HG02588 (cell line): ENCODE results near the gene ZFP14.
"Not testable (repeated sequence)": the region's sequence is repeated elsewhere in the genome, so short reads cannot be mapped to it uniquely, and the experiment has no call there.

Experiments used
- ATAC-seq: cut with Tn5 transposase; IDR thresholded peaks from one replicate; pipeline ENCODE4 v1.9.1; 2021; ENCODE audit warnings: mild to moderate bottlenecking, moderate library complexity; ENCODE audit not compliant: unreplicated experiment

The ZFP14 gene

GRCh38 chr19:36331353-36332228, 47.4 kb downstream of the ZFP14 start:
- peak; percentile 45 for ATAC-seq

DNA sequence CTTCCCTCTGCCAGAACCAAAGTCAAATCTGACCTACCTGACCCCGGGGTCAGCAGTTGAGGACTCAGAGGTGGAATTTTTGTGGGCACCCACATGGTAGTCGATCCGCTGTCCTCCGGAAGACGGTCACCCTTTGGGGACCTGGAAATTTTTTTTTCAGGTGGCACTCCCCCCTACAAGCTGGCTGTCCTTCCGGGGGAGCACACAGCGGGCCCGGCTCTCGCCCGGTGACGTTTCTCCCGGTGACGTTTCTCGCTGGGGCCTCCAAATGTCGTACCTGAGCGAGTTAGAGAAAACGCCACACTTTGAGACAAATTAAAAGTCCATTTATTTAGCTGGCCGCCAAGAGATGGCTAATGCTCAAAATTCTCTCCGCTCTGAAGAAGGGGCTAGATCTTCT, 48.8 kb downstream of the ZFP14 start:
- no peak for ATAC-seq

DNA sequence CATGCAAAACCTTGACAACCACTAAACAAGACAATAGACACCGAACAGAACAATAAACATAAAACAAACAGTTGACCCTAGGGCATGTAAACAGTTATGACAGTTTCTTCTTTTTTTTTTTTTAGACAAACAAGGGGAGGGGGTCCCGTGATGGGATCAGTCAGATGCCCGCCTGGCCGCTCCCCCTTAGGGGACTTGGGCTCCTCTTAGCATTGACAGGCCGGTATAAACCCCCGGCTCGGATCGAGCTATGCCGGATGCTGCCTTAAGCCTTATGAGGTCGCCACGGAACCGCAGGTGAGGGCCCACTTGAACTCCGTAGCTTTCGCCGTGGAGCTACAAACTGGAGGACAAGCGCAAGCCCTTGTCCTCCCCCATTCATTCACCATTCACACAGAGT, 49.5 kb downstream of the ZFP14 start:
- ATAC-seq = not testable (repeated sequence)

- not testable (repeated sequence) for ATAC-seq
These were observed 52.4 kb downstream of the ZFP14 start for GRCh38 chr19:36326649-36327048.

DNA sequence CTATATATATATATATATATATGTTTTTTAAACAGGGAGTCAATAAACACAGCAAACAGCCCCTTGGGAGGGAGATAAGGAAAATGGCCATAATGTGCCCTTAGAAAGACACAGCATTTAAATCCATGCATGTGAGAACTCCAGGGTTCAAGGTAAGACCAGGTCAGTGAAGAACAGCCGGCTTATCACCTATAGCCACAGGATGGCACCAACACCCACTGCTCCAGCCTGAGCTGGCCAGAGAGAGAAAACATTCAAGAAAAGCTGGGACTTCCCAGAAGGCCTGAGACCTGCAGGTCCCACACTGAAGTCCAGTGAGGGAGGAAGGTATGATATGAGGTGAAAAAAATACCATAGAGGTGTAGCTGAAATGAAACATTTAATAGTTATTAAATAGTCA, 63.8 kb downstream of the ZFP14 start:
- ATAC-seq = not testable (repeated sequence)

- not testable (repeated sequence) for ATAC-seq
These were observed 64.9 kb downstream of the ZFP14 start for GRCh38 chr19:36314053-36314452.

DNA sequence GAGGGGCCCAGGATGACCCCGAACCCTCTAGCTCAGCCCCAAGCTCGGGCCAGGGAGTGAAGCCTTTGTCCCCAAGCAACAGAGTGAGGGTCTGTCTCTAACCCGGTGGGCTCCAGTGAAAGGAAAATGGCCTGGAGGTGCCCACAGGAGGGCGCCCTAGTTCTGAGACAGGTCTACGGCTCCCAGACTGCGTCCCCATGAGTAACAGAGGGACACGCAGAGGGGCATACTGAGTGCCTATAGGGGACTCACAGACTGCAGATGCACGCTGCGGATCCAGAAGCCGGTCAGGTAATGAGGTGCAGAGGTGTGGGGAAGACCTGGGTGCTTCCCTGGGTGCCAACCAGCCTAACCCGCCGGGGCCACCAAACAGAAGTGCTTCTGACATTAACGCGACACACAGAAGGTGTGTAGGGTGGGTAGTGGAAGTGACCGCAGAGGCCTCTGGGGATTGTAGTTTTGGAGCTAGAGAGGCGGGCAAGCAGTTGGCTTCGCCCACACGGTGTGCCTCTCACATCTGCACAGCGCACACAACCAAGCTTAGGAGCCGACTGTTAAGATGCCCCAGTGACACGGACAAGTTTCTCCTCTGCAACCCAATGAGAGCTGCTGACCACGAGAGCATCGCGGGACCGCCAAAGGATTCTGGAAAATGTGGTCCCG, 67.8 kb downstream of the ZFP14 start:
- not testable (repeated sequence) for ATAC-seq

GRCh38 chr19:36310416-36310990, 68.5 kb downstream of the ZFP14 start:
- ATAC-seq = not testable (repeated sequence)

- not testable (repeated sequence) for ATAC-seq
These were observed 69.2 kb downstream of the ZFP14 start for GRCh38 chr19:36309759-36310158.

- ATAC-seq = not testable (repeated sequence)
These were observed 69.7 kb downstream of the ZFP14 start for GRCh38 chr19:36309309-36309708.

DNA sequence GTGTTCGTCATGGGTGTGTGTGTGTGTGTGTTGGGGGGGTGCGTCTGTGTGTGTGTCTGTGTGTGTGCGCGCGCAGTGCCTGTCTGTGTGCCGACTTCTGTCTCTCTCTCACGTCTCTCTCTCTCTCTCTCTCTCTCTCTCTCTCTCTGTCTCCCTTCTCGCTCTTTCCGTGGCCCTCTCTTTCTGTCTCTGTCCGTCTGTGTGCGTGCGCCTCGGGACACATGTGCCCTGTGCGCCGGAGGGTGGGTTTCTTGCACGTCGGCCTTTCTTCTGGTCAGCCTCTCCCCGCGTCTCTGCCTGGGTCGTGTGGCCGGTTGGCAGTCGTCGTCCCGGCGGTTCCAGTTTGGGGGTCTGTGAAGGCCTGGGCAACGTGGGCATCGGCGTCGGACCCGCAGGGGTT, 86.7 kb downstream of the ZFP14 start:
- not testable (repeated sequence) for ATAC-seq
